ENCODE measurements around the gene PDE9A. TPM values are rescaled to one million over a fixed set of nuclear protein-coding genes. Genes with fewer than 3 reads are reported as not detected.

PDE9A gene
- total and polyA plus RNA-seq, 2 of the 4 experiments (the other 2 are of a cell fraction), result 0.89 to 0.90 TPM

- no peak overlapping the region for H4K91ac ChIP-seq (ENCODE audit: insufficient read depth, low read depth, low read length)
- DNase-seq (no peak), ATAC-seq (ENCODE audit: low read depth) (no peak)
- ChIA-PET CTCF (no interaction called here), POLR2A (ENCODE audit: unreplicated experiment) (no interaction called here)
- peaks cover 6% of the 10 kb centered on the region; the same call in 1 of the 2 replicates for H3K9me1 ChIP-seq (ENCODE audit: insufficient read depth, low read length)
- no peak overlapping the region for H3K4ac ChIP-seq (ENCODE audit: low read depth, low read length)
- no peak overlapping the region for H2BK20ac ChIP-seq (ENCODE audit: low read depth, low read length)
- no peak overlapping the region for H2BK15ac ChIP-seq (ENCODE audit: low read depth, low read length)
- H3K4me2 ChIP-seq (ENCODE audit: low read depth, low read length), result no peak overlapping the region
- H3K9me3 ChIP-seq (ENCODE audit: control insufficient read depth, insufficient read depth, low read length), result no peaks in the 10 kb centered on the region
- no peak overlapping the region for H2AK9ac ChIP-seq (replicated peaks; ENCODE audit: low read depth, low read length, poor library complexity)
- H2BK120ac ChIP-seq (ENCODE audit: low read depth, low read length), result no peak overlapping the region
- no peak overlapping the region for H3K18ac ChIP-seq (ENCODE audit: low read depth, low read length)
- H3K14ac ChIP-seq (replicated peaks; ENCODE audit: low read depth, low read length), result no peak overlapping the region
- no peaks in the 10 kb centered on the region; the same call in 1 of the 2 replicates for H4K20me1 ChIP-seq (ENCODE audit: insufficient read depth, low read length)
- H3K27me3 ChIP-seq (ENCODE audit: control insufficient read depth, insufficient read depth, low read length), result no peaks in the 10 kb centered on the region
- H3K9ac ChIP-seq (ENCODE audit: low read depth, low read length), result no peak overlapping the region
- H3K4me3 ChIP-seq (ENCODE audit: insufficient read depth, low read depth, low read length), result no peak overlapping the region
- dilution Hi-C loops (cut with HindIII; ENCODE audit: low sequenced_read_pairs, unreplicated experiment) (no loop called here), in situ Hi-C loops (cut with MboI; ENCODE audit: low sequenced_read_pairs) (loop anchor here (25.0 kb wide), 1 partner anchor 91 kb away; no protein-coding TSS in a partner anchor), intact Hi-C loops (cut with micrococcal nuclease) (no loop called here)
- H4K5ac ChIP-seq (ENCODE audit: low read depth, low read length), result no peak overlapping the region
- no peaks in the 10 kb centered on the region for H3K4me1 ChIP-seq (ENCODE audit: control insufficient read depth, insufficient read depth, low read length)
- BruUV-seq (replicated peaks), result no TSS peak
- TF ChIP-seq USF2 (IDR thresholded peaks at IDR 0.05; ENCODE audit: low read depth, low read length) (no peak), ELK1 (IDR thresholded peaks at IDR 0.05; ENCODE audit: borderline replicate concordance, low read depth, low read length) (no peak), MAFK (IDR thresholded peaks at IDR 0.05; ENCODE audit: low read depth, low read length) (no peak), BHLHE40 (IDR thresholded peaks at IDR 0.05; ENCODE audit: low read depth, low read length) (no peak), POLR2A (IDR thresholded peaks at IDR 0.05; ENCODE audit: low read depth, low read length) (no peak), RCOR1 (IDR thresholded peaks at IDR 0.05; ENCODE audit: insufficient replicate concordance, low read length) (no peak), CTCF (conservative IDR thresholded peaks at IDR 0.05; ENCODE audit: low read depth, low read length) (no peak), MAZ (IDR thresholded peaks at IDR 0.05; ENCODE audit: borderline replicate concordance, low read depth, low read length) (no peak), RAD21 (IDR thresholded peaks at IDR 0.05; ENCODE audit: low read length) (no peak), MXI1 (IDR thresholded peaks at IDR 0.05; ENCODE audit: borderline replicate concordance, low read depth, low read length) (no peak), NFE2L2 (IDR thresholded peaks at IDR 0.05; ENCODE audit: low read depth, low read length) (no peak), CEBPB (IDR thresholded peaks at IDR 0.05; ENCODE audit: low read depth, low read length) (no peak), SMC3 (IDR thresholded peaks at IDR 0.05; ENCODE audit: low read depth, low read length) (no peak), CHD1 (IDR thresholded peaks at IDR 0.05; ENCODE audit: low read depth, low read length) (no peak), FOS (IDR thresholded peaks at IDR 0.05; ENCODE audit: low read depth, low read length) (no peak)
- no peak overlapping the region for H2AFZ ChIP-seq (replicated peaks; ENCODE audit: low read length, poor library complexity)
- no peak overlapping the region for H3K27ac ChIP-seq (ENCODE audit: insufficient read depth, low read length)
- 91% methylated on average over 15 of the region's 27 CpGs; no CpG with 5 or more reads in 1 of the 2 experiments for WGBS, 2 experiments (ENCODE audit: extremely low coverage in 2 of 2, insufficient read length in 1 of 2)
- H4K8ac ChIP-seq (ENCODE audit: low read depth in 2 of 2, low read length in 2 of 2), result no peak overlapping the region
- H3K23ac ChIP-seq (ENCODE audit: low read depth, low read length), result no peak overlapping the region
- peaks cover 9% of the 10 kb centered on the region; the same call in 1 of the 2 replicates for H3K36me3 ChIP-seq (ENCODE audit: control insufficient read depth, insufficient read depth, low read length)
- H2AK5ac ChIP-seq (ENCODE audit: low read depth, low read length), result no peak overlapping the region
- H3K56ac ChIP-seq (ENCODE audit: extremely low read depth, insufficient read depth, low read length), result no peak overlapping the region
- H3K79me1 ChIP-seq (ENCODE audit: low read depth in 1 of 2, low read length in 2 of 2), result no peaks in the 10 kb centered on the region
- no peak overlapping the region for H2BK5ac ChIP-seq (ENCODE audit: low read depth, low read length, poor library complexity, severe bottlenecking)
Observed at GRCh38 chr21:42770717-42771502, 117.5 kb downstream of the PDE9A start.
